Activated T-helper 1 cell treated with Interleukin-2 at 50 U/mL for 16 hours (primary cell): ENCODE measurements around the gene VPS11.
"Not testable (repeated sequence)": the region's sequence is repeated elsewhere in the genome, so short reads cannot be mapped to it uniquely, and the experiment has no call there.

Experiments
- DNase-seq: peaks from one replicate; pipeline ENCODE4 v3.0.0-alpha.2; 2020; ENCODE audit warnings: low read depth

VPS11 gene

GRCh38 chr11:119067371-119068222 is at the start of gene VPS11:
Gene VPS11 (plus strand): TSS chr11:119067818. CDS start chr11:119067824, 6 bp downstream.
- peak; percentile 96 for DNase-seq

- peak; percentile 92 for DNase-seq
Observed at GRCh38 chr11:119018074-119018938, 49.3 kb upstream of the VPS11 start, which contains the start of the genes RPS25 and TRAPPC4. Gene RPS25 (minus strand): TSS chr11:119018343. CDS start chr11:119018284, 59 bp downstream. Gene TRAPPC4 (plus strand): TSS chr11:119018766. CDS start chr11:119018796, 30 bp downstream.

- no peak for DNase-seq
Observed at GRCh38 chr11:119019996-119020395, 47.6 kb upstream of the VPS11 start.

GRCh38 chr11:119021631-119022030 is 46.0 kb upstream of the VPS11 start:
- DNase-seq: no peak

GRCh38 chr11:119023741-119024140 is 43.9 kb upstream of the VPS11 start:
- no peak for DNase-seq

GRCh38 chr11:119024430-119025098 is 43.1 kb upstream of the VPS11 start:
- no peak for DNase-seq

- no peak for DNase-seq
Observed at GRCh38 chr11:119025099-119025473, 42.5 kb upstream of the VPS11 start.

GRCh38 chr11:119025541-119025940 is 42.1 kb upstream of the VPS11 start:
- DNase-seq: no peak

- no peak for DNase-seq
Observed at GRCh38 chr11:119025978-119026766, 41.4 kb upstream of the VPS11 start.

- DNase-seq: no peak
Observed at GRCh38 chr11:119026970-119027369, 40.6 kb upstream of the VPS11 start.

GRCh38 chr11:119027561-119028345 is 39.9 kb upstream of the VPS11 start:
- no peak for DNase-seq

- no peak for DNase-seq
Observed at GRCh38 chr11:119028346-119029068, 39.1 kb upstream of the VPS11 start.

GRCh38 chr11:119029069-119029339 is 38.6 kb upstream of the VPS11 start:
- DNase-seq: no peak

GRCh38 chr11:119029340-119030028 is 38.1 kb upstream of the VPS11 start:
- no peak for DNase-seq

GRCh38 chr11:119030029-119030328 is 37.6 kb upstream of the VPS11 start:
- no peak for DNase-seq

GRCh38 chr11:119030329-119031047 is 37.1 kb upstream of the VPS11 start, which contains the start of gene SLC37A4:
Gene SLC37A4 (minus strand): TSS chr11:119030877.
- peak; percentile 99 for DNase-seq

- no peak for DNase-seq
Observed at GRCh38 chr11:119031912-119032280, 35.7 kb upstream of the VPS11 start.

- DNase-seq: not testable (repeated sequence)
Observed at GRCh38 chr11:119033421-119033820, 34.2 kb upstream of the VPS11 start.

GRCh38 chr11:119034813-119035212 is 32.8 kb upstream of the VPS11 start:
- no peak for DNase-seq
